Measurements from ENCODE around the gene LMOD2.

The LMOD2 gene

GRCh38 chr7:123639631-123640030 lies 16.0 kb upstream of the LMOD2 start:
- no peak for DNase-seq (ENCODE audit: low read depth, low spot score)

GRCh38 chr7:123640583-123640982 lies 15.1 kb upstream of the LMOD2 start:
- DNase-seq (ENCODE audit: low read depth, low spot score) = no peak

- no peak for DNase-seq (ENCODE audit: low read depth, low spot score)
These were observed 13.8 kb upstream of the LMOD2 start for GRCh38 chr7:123641901-123642300.

- no peak for DNase-seq (ENCODE audit: low read depth, low spot score)
These were observed 11.9 kb upstream of the LMOD2 start for GRCh38 chr7:123643495-123644441.

- no peak for DNase-seq (ENCODE audit: low read depth, low spot score)
These were observed 10.2 kb upstream of the LMOD2 start for GRCh38 chr7:123645516-123645915.

- no peak for DNase-seq (ENCODE audit: low read depth, low spot score)
These were observed 8.4 kb upstream of the LMOD2 start for GRCh38 chr7:123647106-123647730.

GRCh38 chr7:123649964-123650363 lies 5.7 kb upstream of the LMOD2 start:
- DNase-seq (ENCODE audit: low read depth, low spot score) = no peak

- DNase-seq (ENCODE audit: low read depth, low spot score) = no peak
These were observed 5.1 kb upstream of the LMOD2 start for GRCh38 chr7:123650595-123650994.

GRCh38 chr7:123652406-123652805 lies 3.3 kb upstream of the LMOD2 start:
- DNase-seq (ENCODE audit: low read depth, low spot score) = no peak

- DNase-seq (ENCODE audit: low read depth, low spot score) = no peak
These were observed 2.5 kb upstream of the LMOD2 start for GRCh38 chr7:123653162-123653561.

GRCh38 chr7:123656544-123657303 lies 1.1 kb downstream of the LMOD2 start:
- no peak for DNase-seq (ENCODE audit: low read depth, low spot score)

- no peak for DNase-seq (ENCODE audit: low read depth, low spot score)
These were observed 1.6 kb downstream of the LMOD2 start for GRCh38 chr7:123657304-123657685.

GRCh38 chr7:123658023-123658422 lies 2.4 kb downstream of the LMOD2 start:
- no peak for DNase-seq (ENCODE audit: low read depth, low spot score)

- no peak for DNase-seq (ENCODE audit: low read depth, low spot score)
These were observed 5.1 kb downstream of the LMOD2 start for GRCh38 chr7:123660514-123661354.

GRCh38 chr7:123661765-123662164 lies 6.1 kb downstream of the LMOD2 start:
- DNase-seq (ENCODE audit: low read depth, low spot score) = no peak

GRCh38 chr7:123662293-123662692 lies 6.6 kb downstream of the LMOD2 start:
- DNase-seq (ENCODE audit: low read depth, low spot score) = no peak

GRCh38 chr7:123662755-123663154 lies 7.1 kb downstream of the LMOD2 start:
- no peak for DNase-seq (ENCODE audit: low read depth, low spot score)

GRCh38 chr7:123663200-123663599 lies 7.5 kb downstream of the LMOD2 start:
- no peak for DNase-seq (ENCODE audit: low read depth, low spot score)

- no peak for DNase-seq (ENCODE audit: low read depth, low spot score)
These were observed 9.5 kb downstream of the LMOD2 start for GRCh38 chr7:123665157-123665556.

GRCh38 chr7:123665896-123666295 lies 10.2 kb downstream of the LMOD2 start:
- no peak for DNase-seq (ENCODE audit: low read depth, low spot score)

GRCh38 chr7:123666492-123666891 lies 10.8 kb downstream of the LMOD2 start:
- no peak for DNase-seq (ENCODE audit: low read depth, low spot score)
